Ishikawa (cell line): ENCODE measurements around the gene ZSCAN16.

Experiments used
- CEBPB ChIP-seq: IDR thresholded peaks from 2 replicates; pipeline ENCODE4 v1.6.1; 2012
- CREB1 ChIP-seq: IDR thresholded peaks from 2 replicates; pipeline ENCODE4 v1.6.1; 2012; ENCODE audit warnings: low read depth
- EGR1 ChIP-seq: IDR thresholded peaks from 2 replicates; pipeline ENCODE4 v1.6.1; 2012
- EP300 ChIP-seq: IDR thresholded peaks from 2 replicates; pipeline ENCODE4 v1.6.1; 2012; ENCODE audit warnings: borderline replicate concordance
- FOXM1 ChIP-seq: IDR thresholded peaks from 2 replicates; pipeline ENCODE4 v1.6.1; 2012; ENCODE audit warnings: low read depth, borderline replicate concordance
- NFIC ChIP-seq: IDR thresholded peaks from 2 replicates; pipeline ENCODE4 v1.6.1; 2012
- RAD21 ChIP-seq: IDR thresholded peaks from 2 replicates; pipeline ENCODE4 v1.6.1; 2012; ENCODE audit warnings: low read depth
- TAF1 ChIP-seq: IDR thresholded peaks from 2 replicates; pipeline ENCODE4 v1.6.1; 2012; ENCODE audit warnings: low read depth, mild to moderate bottlenecking
- TCF12 ChIP-seq: IDR thresholded peaks from 2 replicates; pipeline ENCODE4 v1.6.1; 2012; ENCODE audit warnings: low read depth
- TEAD4 ChIP-seq: IDR thresholded peaks from 2 replicates; pipeline ENCODE4 v1.6.1; 2012
- YY1 ChIP-seq: IDR thresholded peaks from 2 replicates; pipeline ENCODE4 v1.6.1; 2012; ENCODE audit warnings: low read depth
- ZBTB7A ChIP-seq: IDR thresholded peaks from 2 replicates; pipeline ENCODE4 v1.6.1; 2012; ENCODE audit warnings: low read depth
- TF ChIP-seq, protein P1 (sequence below): IDR thresholded peaks from 2 replicates; pipeline ENCODE4 v1.6.1; 2012; ENCODE audit warnings: low read depth, mild to moderate bottlenecking
- TF ChIP-seq, protein P2 (sequence below): IDR thresholded peaks from 2 replicates; pipeline ENCODE4 v1.6.1; 2012
- TF ChIP-seq, protein P3 (sequence below): IDR thresholded peaks from 2 replicates; pipeline ENCODE4 v1.6.1; 2012

ZSCAN16 gene

DNA sequence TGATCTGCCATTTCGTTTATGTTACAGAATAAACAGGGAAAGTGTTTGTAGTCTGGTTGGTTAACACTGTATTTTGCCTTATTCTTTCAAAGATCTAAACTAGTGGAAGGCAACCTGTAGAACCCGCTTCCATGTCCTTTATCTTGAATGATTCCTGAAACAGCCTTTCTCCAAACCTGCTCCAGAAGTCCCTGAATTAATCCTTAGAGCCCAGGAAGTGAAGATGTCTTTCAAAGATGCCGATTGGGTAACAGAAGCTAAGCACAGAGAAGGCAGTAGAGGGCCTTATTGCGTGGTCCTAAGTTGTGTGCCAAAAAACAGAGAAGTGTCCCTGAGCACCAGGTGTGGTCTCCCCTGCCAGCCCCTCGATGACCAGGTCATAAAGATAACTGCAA lies 19.2 kb upstream of the ZSCAN16 start:
- TF ChIP-seq NFIC (no peak), TCF12 (no peak), FOXM1 (no peak), TAF1 (no peak), YY1 (no peak), EP300 (no peak), TEAD4 (no peak), CREB1 (no peak), RAD21 (no peak), ZBTB7A (no peak), EGR1 (no peak)
- TF ChIP-seq, protein P1, sequence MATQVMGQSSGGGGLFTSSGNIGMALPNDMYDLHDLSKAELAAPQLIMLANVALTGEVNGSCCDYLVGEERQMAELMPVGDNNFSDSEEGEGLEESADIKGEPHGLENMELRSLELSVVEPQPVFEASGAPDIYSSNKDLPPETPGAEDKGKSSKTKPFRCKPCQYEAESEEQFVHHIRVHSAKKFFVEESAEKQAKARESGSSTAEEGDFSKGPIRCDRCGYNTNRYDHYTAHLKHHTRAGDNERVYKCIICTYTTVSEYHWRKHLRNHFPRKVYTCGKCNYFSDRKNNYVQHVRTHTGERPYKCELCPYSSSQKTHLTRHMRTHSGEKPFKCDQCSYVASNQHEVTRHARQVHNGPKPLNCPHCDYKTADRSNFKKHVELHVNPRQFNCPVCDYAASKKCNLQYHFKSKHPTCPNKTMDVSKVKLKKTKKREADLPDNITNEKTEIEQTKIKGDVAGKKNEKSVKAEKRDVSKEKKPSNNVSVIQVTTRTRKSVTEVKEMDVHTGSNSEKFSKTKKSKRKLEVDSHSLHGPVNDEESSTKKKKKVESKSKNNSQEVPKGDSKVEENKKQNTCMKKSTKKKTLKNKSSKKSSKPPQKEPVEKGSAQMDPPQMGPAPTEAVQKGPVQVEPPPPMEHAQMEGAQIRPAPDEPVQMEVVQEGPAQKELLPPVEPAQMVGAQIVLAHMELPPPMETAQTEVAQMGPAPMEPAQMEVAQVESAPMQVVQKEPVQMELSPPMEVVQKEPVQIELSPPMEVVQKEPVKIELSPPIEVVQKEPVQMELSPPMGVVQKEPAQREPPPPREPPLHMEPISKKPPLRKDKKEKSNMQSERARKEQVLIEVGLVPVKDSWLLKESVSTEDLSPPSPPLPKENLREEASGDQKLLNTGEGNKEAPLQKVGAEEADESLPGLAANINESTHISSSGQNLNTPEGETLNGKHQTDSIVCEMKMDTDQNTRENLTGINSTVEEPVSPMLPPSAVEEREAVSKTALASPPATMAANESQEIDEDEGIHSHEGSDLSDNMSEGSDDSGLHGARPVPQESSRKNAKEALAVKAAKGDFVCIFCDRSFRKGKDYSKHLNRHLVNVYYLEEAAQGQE, result no peak
- TF ChIP-seq, protein P2, sequence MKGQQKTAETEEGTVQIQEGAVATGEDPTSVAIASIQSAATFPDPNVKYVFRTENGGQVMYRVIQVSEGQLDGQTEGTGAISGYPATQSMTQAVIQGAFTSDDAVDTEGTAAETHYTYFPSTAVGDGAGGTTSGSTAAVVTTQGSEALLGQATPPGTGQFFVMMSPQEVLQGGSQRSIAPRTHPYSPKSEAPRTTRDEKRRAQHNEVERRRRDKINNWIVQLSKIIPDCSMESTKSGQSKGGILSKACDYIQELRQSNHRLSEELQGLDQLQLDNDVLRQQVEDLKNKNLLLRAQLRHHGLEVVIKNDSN, result no peak
- TF ChIP-seq, protein P3, sequence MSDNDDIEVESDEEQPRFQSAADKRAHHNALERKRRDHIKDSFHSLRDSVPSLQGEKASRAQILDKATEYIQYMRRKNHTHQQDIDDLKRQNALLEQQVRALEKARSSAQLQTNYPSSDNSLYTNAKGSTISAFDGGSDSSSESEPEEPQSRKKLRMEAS, result no peak

DNA sequence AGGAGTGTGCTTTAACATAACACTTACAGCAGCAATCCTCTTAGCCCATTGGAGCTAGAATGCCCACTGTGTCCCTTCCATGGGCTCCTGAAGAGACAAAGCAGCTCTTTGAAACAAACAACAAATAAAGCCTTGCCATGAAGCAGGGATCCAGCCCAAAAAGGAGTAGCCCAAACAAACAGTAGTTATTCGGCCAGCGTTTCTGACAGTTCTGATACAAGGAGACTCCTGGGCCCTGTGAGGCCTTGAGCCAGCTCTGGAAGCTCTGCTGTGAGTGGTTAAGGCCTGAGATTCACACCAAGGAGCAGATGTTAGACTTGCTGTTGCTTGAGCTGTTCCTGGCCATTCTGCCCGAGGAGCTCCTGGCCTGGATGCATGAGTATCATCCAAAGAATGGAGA lies 16.9 kb upstream of the ZSCAN16 start:
- TF ChIP-seq, protein P2, result no peak
- no peak for TF ChIP-seq TEAD4
- TF ChIP-seq, protein P3, result no peak
- TF ChIP-seq NFIC, result no peak
- no peak for TF ChIP-seq FOXM1
- TF ChIP-seq RAD21, result no peak
- TF ChIP-seq YY1, result no peak
- TF ChIP-seq TAF1, result no peak
- TF ChIP-seq ZBTB7A, result no peak
- TF ChIP-seq, protein P1, result no peak
- TF ChIP-seq CREB1, result no peak
- no peak for TF ChIP-seq EP300
- no peak for TF ChIP-seq CEBPB

DNA sequence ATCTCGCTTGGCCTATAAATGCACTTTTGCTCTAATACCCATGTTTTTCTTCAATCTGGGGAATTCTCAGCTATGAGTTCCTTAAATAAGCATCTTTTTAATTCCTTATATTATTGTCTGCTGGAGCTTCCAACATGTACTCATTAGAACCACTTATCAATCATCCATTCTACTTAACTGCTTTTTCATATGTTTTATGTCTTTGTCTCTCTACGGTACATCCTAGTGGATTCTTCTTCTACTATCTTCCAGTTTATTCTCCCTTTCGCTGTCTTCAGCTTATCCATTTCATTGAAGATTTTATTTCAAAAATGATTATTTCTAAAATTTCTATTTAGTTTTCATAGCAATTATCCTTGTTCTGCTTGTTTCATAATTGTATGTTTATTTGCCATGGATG lies 12.4 kb upstream of the ZSCAN16 start:
- TF ChIP-seq CREB1 (no peak), NFIC (no peak), CEBPB (no peak)
- TF ChIP-seq, protein P3, result no peak

DNA sequence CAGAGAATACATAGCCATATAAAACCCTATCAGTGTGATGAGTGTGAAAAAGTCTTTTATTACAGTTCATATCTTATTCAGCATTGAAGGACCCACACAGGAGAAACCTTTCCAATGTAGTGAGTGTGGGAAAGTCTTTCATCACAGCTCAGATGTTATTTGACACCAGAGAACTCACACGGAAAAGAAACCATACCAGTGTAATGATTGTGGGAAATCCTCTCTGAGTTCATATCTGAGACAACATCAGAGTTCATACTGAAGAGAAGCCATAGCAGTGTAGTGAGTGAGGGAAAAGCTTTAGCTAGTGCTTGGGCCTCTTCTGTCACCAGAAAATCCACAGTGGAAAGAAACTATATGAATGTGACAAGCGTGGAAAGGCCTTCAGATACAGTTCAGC lies 8.6 kb upstream of the ZSCAN16 start:
- TF ChIP-seq, protein P3, result no peak
- TF ChIP-seq TCF12 (no peak), ZBTB7A (no peak), CREB1 (no peak)

DNA sequence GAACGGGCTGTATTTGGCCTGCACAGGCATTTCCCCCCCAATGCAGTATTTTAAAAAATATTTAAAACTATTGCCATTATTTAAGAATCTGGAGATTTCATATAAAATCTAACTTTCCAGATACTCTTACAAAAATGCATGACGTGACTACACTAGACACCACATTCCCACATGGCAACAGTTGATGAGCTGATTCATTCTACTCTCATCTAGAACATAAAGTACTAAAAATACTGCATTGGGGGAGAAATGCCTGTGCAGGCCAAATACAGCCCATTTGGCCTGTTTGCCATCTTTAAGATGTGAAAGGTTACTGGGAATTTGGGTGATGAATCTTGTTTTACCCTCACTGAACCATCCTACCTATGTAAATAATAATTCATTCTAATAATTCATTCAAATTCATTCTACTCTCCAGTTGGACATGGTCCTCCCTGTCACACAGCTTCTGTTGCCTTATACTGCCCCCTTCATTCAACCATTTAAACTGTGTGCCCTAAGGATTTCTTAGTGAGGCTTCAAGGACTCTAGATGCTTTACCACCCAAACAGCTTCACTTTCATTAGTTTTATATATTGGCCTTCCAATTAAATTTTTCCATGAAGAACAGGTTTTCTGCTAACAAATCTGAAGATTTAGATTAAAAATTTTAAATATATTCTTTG lies 6.9 kb upstream of the ZSCAN16 start:
- TF ChIP-seq, protein P2, result no peak
- TF ChIP-seq, protein P3, result no peak
- TF ChIP-seq EP300 (no peak), NFIC (no peak), RAD21 (no peak)
- TF ChIP-seq, protein P1, result no peak
